Vagina (tissue), 2 donors: ENCODE measurements around the gene NUCB1.

ENCODE experiments used
- CTCF ChIP-seq, 3 experiments: fragments of 450-650 bp in 2 of 3; fragments of 200-600 bp in 1 of 3; sonication (generic) in 1 of 3; IDR thresholded peaks; one replicate each; pipeline ENCODE4 v1.5.1; 2017 to 2019; ENCODE audit warnings: antibody characterized with exemption in 3 of 3, mild to moderate bottlenecking in 2 of 3, moderate library complexity in 2 of 3
- POLR2A ChIP-seq, 2 donors: fragments of 450-650 bp; IDR thresholded peaks; one replicate each; pipeline ENCODE4 v1.6.1; 2017; ENCODE audit warnings: antibody characterized with exemption in 2 of 2, mild to moderate bottlenecking in 2 of 2, moderate library complexity in 2 of 2
- POLR2AphosphoS5 ChIP-seq, 2 donors: sonication (generic); formaldehyde crosslinking; IDR thresholded peaks; one replicate each; pipeline ENCODE4 v1.9.0; 2017; ENCODE audit warnings: antibody characterized with exemption in 2 of 2, mild to moderate bottlenecking in 2 of 2, low read depth in 1 of 2; ENCODE audit not compliant: insufficient read depth in 1 of 2

GRCh38 chr19:48856921-48857320 is 43.2 kb upstream of the NUCB1 start:
- TF ChIP-seq POLR2A (IDR thresholded peaks at IDR 0.05) (no peak), CTCF (IDR thresholded peaks at IDR 0.05) (no peak), POLR2AphosphoS5 (IDR thresholded peaks at IDR 0.05; ENCODE audit: insufficient read depth in 1 of 2, low read depth in 1 of 2) (no peak)
